Uterus (tissue), 4 donors: ENCODE data around the gene PDE10A. TPM values are rescaled to one million over a fixed set of nuclear protein-coding genes. Genes with fewer than 3 reads are reported as not detected.
"Not testable (repeated sequence)": the region's sequence is repeated elsewhere in the genome, so short reads cannot be mapped to it uniquely, and the experiment has no call there.

Experiments
- DNase-seq, 2 donors: peaks; one replicate each; pipeline ENCODE4 v3.0.0-alpha.2; 2019 to 2020
- H3K27ac ChIP-seq, 2 donors: fragments of 200-600 bp; sonication (generic); 1 replicate in 1 of 2; 2 replicates in 1 of 2; pipeline ENCODE4 v1.5.1; 2016 to 2018
- H3K27me3 ChIP-seq, 2 donors: fragments of 200-600 bp; sonication (generic); one replicate each; pipeline ENCODE4 v1.5.1; 2018 to 2019; ENCODE audit warnings: control low read depth in 1 of 2
- H3K36me3 ChIP-seq, 2 donors: fragments of 200-600 bp; sonication (generic); one replicate each; pipeline ENCODE4 v1.5.1; 2019; ENCODE audit warnings: control low read depth in 1 of 2
- H3K4me1 ChIP-seq, 2 donors: fragments of 200-600 bp; sonication (generic); one replicate each; pipeline ENCODE4 v1.5.1; 2018 to 2019; ENCODE audit warnings: control low read depth in 1 of 2
- H3K4me3 ChIP-seq, 2 donors: fragments of 200-600 bp; sonication (generic); 1 replicate in 1 of 2; 2 replicates in 1 of 2; pipeline ENCODE4 v1.5.1; 2018 to 2019; ENCODE audit warnings: mild to moderate bottlenecking in 1 of 2
- H3K9me3 ChIP-seq, 2 donors: fragments of 200-600 bp; sonication (generic); one replicate each; pipeline ENCODE4 v1.5.1; 2019; ENCODE audit warnings: control low read depth in 1 of 2
- POLR2A ChIP-seq, 2 donors: fragments of 450-650 bp; IDR thresholded peaks; one replicate each; pipeline ENCODE4 v1.6.1; 2016; ENCODE audit warnings: antibody characterized with exemption in 2 of 2, mild to moderate bottlenecking in 1 of 2, moderate library complexity in 1 of 2
- intact Hi-C: fragments of 100-400 bp; cut with DNase I; formaldehyde crosslinking; loops from one replicate; pipeline ENCODE4 v1.15.1; 2023; ENCODE audit warnings: low total_unique reads
- total RNA-seq, 4 donors: library from RNA; depleted of rRNA in 3 of 4; stranded (reverse); fragments of >200 nt in 3 of 4; gene quantifications; one replicate each; pipeline versions ENCODE4 v1.1.0 to v1.2.4, GENCODE V29; 2014 to 2023
- TF ChIP-seq, protein P1 (sequence below), 4 experiments: fragments of 200-600 bp in 2 of 4; fragments of 450-650 bp in 2 of 4; sonication (generic) in 2 of 4; IDR thresholded peaks; one replicate each; pipeline ENCODE4 v1.5.1; 2016 to 2019; ENCODE audit warnings: antibody characterized with exemption in 4 of 4, mild to moderate bottlenecking in 2 of 4, moderate library complexity in 1 of 4
- donor health status: DM: yes; HTN: yes; CAD: no.

PDE10A gene
- total RNA-seq, 4 donors from 2014 or later, result 13.0 to 73.5 (median 36.4) TPM

DNA sequence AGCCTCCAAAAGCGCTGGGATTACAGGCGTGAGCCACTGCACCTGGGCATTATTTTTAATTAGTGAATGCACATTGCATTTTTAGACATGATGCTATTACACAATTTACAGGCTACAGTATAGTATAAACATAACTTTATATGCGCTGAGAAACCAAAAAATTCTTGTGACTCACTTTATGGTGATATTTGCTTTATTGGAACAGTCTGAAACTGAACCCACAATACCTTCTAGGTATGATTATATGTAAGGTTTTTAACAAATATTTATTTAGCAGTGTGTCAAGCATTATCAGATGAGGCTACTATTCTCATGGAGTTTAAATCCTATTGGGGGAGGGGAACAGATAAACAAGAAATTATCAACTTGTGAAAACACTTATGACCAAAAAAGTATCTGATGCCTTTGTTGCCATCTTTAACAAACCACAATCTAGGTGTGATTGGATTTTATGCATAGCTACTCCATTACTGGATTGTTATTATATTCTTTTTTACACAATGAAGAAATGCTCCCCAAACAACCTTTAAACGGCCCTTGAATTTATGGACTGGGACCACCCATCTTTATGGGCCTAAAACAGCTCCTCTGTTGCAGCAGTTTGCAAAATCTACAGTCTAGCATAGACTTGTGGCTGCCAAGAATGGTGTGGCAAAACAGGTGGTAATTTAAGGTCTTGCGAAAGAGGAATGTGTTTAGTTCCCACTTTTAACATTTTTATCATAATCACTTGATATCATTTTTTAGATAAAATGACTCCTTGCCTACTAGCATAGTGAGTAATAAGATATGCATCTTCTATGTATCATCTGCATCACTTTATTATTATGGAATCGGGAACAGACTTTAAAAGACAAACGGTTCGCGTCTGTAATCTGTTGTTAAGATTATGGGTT is 194.5 kb downstream of the PDE10A start:
- intact Hi-C loops, result no loop called here
- no peak for DNase-seq
- Histone ChIP-seq H3K27me3 (no peaks in the 10 kb centered on the region), H3K27ac (no peak overlapping the region), H3K4me3 (no peak overlapping the region), H3K9me3 (peaks cover 0 to under 1% of the 10 kb centered on the region in 2 donors), H3K36me3 (no peaks in the 10 kb centered on the region), H3K4me1 (no peaks in the 10 kb centered on the region)
- TF ChIP-seq, protein P1, sequence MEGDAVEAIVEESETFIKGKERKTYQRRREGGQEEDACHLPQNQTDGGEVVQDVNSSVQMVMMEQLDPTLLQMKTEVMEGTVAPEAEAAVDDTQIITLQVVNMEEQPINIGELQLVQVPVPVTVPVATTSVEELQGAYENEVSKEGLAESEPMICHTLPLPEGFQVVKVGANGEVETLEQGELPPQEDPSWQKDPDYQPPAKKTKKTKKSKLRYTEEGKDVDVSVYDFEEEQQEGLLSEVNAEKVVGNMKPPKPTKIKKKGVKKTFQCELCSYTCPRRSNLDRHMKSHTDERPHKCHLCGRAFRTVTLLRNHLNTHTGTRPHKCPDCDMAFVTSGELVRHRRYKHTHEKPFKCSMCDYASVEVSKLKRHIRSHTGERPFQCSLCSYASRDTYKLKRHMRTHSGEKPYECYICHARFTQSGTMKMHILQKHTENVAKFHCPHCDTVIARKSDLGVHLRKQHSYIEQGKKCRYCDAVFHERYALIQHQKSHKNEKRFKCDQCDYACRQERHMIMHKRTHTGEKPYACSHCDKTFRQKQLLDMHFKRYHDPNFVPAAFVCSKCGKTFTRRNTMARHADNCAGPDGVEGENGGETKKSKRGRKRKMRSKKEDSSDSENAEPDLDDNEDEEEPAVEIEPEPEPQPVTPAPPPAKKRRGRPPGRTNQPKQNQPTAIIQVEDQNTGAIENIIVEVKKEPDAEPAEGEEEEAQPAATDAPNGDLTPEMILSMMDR (IDR thresholded peaks at IDR 0.05), result no peak
- TF ChIP-seq POLR2A (IDR thresholded peaks at IDR 0.05), result no peak

DNA sequence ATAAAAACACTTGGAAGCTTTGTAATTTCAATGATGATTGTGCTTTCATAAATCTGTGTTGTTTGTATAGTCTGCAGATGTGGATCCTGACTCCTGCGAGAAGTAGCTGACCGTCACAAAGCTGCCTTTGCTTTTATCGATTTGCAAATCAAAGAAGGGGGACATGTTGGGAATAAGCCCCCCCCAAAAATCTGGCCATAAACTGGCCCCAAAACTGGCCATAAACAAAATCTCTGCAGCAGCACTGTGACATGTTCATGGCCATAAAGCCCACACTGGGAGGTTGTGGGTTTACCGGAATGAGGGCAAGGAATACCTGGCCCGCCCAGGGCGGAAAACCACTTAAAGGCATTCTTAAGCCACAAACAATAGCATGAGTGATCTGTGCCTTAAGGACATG is 199.5 kb downstream of the PDE10A start:
- H3K9me3 ChIP-seq, H3K36me3 ChIP-seq, H3K27ac ChIP-seq, intact Hi-C loops, H3K4me3 ChIP-seq, DNase-seq, H3K4me1 ChIP-seq, H3K27me3 ChIP-seq: not testable (repeated sequence)

DNA sequence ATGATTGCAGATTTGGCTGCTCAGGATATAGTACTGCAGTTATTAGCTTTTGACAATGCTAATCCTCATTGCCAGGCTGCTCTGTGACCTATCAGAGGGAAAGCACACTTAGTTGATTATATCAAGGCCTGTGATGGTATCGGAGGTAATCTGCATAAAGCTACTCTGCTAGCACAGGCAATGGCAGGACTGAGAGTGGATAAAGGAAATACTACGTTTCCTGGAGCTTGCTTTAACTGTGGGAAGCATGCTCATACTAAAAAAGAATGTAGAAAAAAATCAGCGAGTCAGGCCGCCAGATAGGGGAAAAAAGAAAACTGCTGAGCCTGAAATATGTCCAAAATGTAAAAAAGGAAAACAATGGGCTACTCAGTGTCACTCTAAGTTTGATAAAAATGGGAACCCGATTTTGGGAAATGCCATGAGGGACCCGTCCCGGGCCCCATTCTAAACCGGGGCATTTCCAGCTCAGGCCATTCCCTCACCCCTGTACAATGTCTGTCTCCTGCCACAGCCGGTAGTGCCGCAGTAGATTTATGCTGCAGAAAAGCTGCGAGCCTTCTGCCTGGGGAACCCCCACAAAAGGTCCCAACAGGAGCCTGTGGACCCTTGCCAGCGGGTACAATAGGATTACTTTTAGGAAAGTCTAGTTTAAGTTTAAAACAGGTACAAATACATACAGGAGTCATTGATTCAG is 203.3 kb downstream of the PDE10A start:
- H3K36me3 ChIP-seq, H3K9me3 ChIP-seq, H3K27me3 ChIP-seq, H3K27ac ChIP-seq, H3K4me1 ChIP-seq, intact Hi-C loops, H3K4me3 ChIP-seq, DNase-seq: not testable (repeated sequence)

DNA sequence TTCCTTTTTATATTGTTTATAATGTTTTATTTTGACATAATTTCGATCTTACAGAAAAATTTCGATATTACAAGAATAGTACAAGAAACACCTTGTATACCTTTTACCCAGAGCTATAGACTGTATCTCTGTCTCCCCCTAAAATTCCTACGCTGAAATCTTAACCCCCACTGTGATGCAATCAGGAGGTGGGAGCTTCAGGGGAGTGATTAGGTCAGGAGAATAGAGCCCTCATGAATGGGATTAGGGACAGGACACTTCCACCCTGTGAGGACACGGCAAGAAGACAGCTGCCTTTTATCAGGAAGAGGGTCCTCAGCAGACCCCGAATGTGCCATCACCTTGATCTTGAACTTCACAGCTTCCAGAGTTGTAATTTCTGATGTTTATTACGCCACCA is 204.9 kb downstream of the PDE10A start:
- H3K4me3 ChIP-seq, result no peak overlapping the region
- peaks cover 0 to 3% of the 10 kb centered on the region in 2 donors for H3K9me3 ChIP-seq
- intact Hi-C loops, result no loop called here
- H3K27me3 ChIP-seq, result no peaks in the 10 kb centered on the region
- no peak overlapping the region for H3K27ac ChIP-seq
- H3K4me1 ChIP-seq, result no peaks in the 10 kb centered on the region
- no peaks in the 10 kb centered on the region for H3K36me3 ChIP-seq
- TF ChIP-seq POLR2A (IDR thresholded peaks at IDR 0.05), result no peak
- TF ChIP-seq, protein P1 (IDR thresholded peaks at IDR 0.05), result no peak
- no peak for DNase-seq

DNA sequence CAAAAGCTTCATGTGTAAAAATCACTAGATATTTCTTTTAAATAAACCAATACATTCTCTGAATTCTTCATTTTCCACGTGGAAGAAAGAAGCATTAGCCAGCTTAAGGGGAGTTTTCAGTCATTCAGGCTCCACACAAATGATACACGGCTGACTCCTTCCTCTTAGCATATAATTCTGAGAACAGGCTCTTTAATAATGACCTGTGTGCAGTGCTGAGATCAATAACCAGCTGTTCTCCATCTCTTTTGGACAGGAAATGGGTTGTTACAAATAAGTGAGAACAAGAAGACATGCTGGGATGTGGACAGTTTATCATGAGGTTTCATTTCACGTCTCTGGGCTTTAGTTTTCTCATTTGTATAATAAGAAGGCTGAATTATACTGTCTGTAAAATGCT is 206.8 kb downstream of the PDE10A start:
- no peaks in the 10 kb centered on the region for H3K9me3 ChIP-seq
- no peaks in the 10 kb centered on the region for H3K4me1 ChIP-seq
- no peak overlapping the region for H3K4me3 ChIP-seq
- H3K27ac ChIP-seq, result no peak overlapping the region
- H3K36me3 ChIP-seq, result no peaks in the 10 kb centered on the region
- TF ChIP-seq, protein P1 (IDR thresholded peaks at IDR 0.05), result no peak
- TF ChIP-seq POLR2A (IDR thresholded peaks at IDR 0.05), result no peak
- DNase-seq, result no peak
- H3K27me3 ChIP-seq, result no peaks in the 10 kb centered on the region
- intact Hi-C loops, result no loop called here

DNA sequence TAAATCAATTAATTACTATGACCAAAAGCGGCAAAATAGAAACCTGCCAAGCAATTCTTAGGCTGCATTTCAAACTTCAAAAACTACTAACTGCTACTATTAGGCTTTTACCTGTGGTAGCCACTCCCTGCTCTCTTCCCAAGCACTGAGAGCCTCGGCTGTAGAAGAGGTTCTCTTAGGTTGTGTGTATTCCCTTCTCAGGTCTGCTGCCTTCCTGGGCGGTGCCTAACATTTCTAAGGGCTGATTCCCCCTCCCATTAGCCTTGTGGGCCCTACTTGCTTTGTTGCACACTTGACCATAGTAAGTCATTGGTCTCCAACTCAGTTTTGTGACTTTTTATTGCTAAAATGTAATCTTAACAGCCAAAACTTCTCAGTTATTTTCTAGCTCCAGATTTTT is 207.6 kb downstream of the PDE10A start:
- H3K27ac ChIP-seq, result no peak overlapping the region

More for the DNA sequence above, 207.6 kb downstream of the PDE10A start:
- no peak for DNase-seq
- intact Hi-C loops, result no loop called here
- no peaks in the 10 kb centered on the region for H3K4me1 ChIP-seq
- no peak overlapping the region for H3K4me3 ChIP-seq
- no peaks in the 10 kb centered on the region for H3K27me3 ChIP-seq
- no peaks in the 10 kb centered on the region for H3K9me3 ChIP-seq
- no peaks in the 10 kb centered on the region for H3K36me3 ChIP-seq
- TF ChIP-seq, protein P1 (IDR thresholded peaks at IDR 0.05), result no peak
- TF ChIP-seq POLR2A (IDR thresholded peaks at IDR 0.05), result no peak
